ENCODE data around the gene KCNC3.

- TF ChIP-seq CTCF (conservative IDR thresholded peaks at IDR 0.05; ENCODE audit: low read depth in 2 of 2) (peak in 1 of 2 experiments; percentile 44; a peak in 2 of 4 replicates), EZH2 (IDR thresholded peaks at IDR 0.05; ENCODE audit: low read depth, unreplicated experiment) (no peak), REST (IDR thresholded peaks at IDR 0.05; ENCODE audit: unreplicated experiment) (no peak), JUNB (IDR thresholded peaks at IDR 0.05; ENCODE audit: unreplicated experiment) (no peak), ETS1 (IDR thresholded peaks at IDR 0.05) (no peak), POLR2AphosphoS5 (IDR thresholded peaks at IDR 0.05; ENCODE audit: low read depth) (no peak), CREB1 (CRISPR knock-in tag; IDR thresholded peaks at IDR 0.05; ENCODE audit: low read depth) (no peak), EZH2phosphoT487 (IDR thresholded peaks at IDR 0.05; ENCODE audit: unreplicated experiment) (no peak), ZNF114 (CRISPR knock-in tag; IDR thresholded peaks at IDR 0.05) (no peak), ZNF462 (CRISPR knock-in tag; IDR thresholded peaks at IDR 0.05) (no peak), STAT1 (IDR thresholded peaks at IDR 0.05; ENCODE audit: unreplicated experiment) (no peak), NANOG (IDR thresholded peaks at IDR 0.05; ENCODE audit: borderline replicate concordance) (no peak)
Measured at GRCh38 chr19:50328224-50328872, 829 bp downstream of the KCNC3 start.
